Measurements from ENCODE around the gene DRAXIN.

- no peak for TF ChIP-seq ZNF280D (tag by site-specific recombination; IDR thresholded peaks at IDR 0.05)
- TF ChIP-seq ZNF654 (tag by site-specific recombination; IDR thresholded peaks at IDR 0.05; ENCODE audit: low read depth), result no peak
- TF ChIP-seq ZNF121 (tag by site-specific recombination; IDR thresholded peaks at IDR 0.05), result no peak
Measured at GRCh38 chr1:11664336-11665065, 27.0 kb upstream of the DRAXIN start.

All from HEK293 (cell line).